SIG-M5 treated with dmso at 0.1 percent for 504 hours (cell line): ENCODE results near the gene DHRSX.
"Not testable (repeated sequence)": the region's sequence is repeated elsewhere in the genome, so short reads cannot be mapped to it uniquely, and the experiment has no call there.

Source experiments
- DNase-seq: peaks from one replicate; lab custom pipeline; 2025; ENCODE audit not compliant: unreplicated experiment; lab: John Stamatoyannopoulos, UW

The DHRSX gene

GRCh38 chrX:2398064-2398656, 102.6 kb downstream of the DHRSX start:
- no peak for DNase-seq

GRCh38 chrX:2397229-2398063, 103.3 kb downstream of the DHRSX start:
- no peak for DNase-seq

GRCh38 chrX:2395261-2395992, 105.3 kb downstream of the DHRSX start:
- no peak for DNase-seq

- no peak for DNase-seq
Measured at GRCh38 chrX:2391869-2392606, 108.7 kb downstream of the DHRSX start.

- DNase-seq: no peak
Measured at GRCh38 chrX:2390754-2391153, 110.0 kb downstream of the DHRSX start.

GRCh38 chrX:2389731-2390130, 111.0 kb downstream of the DHRSX start:
- not testable (repeated sequence) for DNase-seq

GRCh38 chrX:2389324-2389723, 111.5 kb downstream of the DHRSX start:
- no peak for DNase-seq

GRCh38 chrX:2388669-2389068, 112.1 kb downstream of the DHRSX start:
- no peak for DNase-seq

- DNase-seq: no peak
Measured at GRCh38 chrX:2387614-2388239, 113.0 kb downstream of the DHRSX start.

- DNase-seq: no peak
Measured at GRCh38 chrX:2385224-2385623, 115.6 kb downstream of the DHRSX start.

GRCh38 chrX:2384486-2384885, 116.3 kb downstream of the DHRSX start:
- DNase-seq: no peak

GRCh38 chrX:2383735-2384134, 117.0 kb downstream of the DHRSX start:
- no peak for DNase-seq

GRCh38 chrX:2383144-2383543, 117.6 kb downstream of the DHRSX start:
- no peak for DNase-seq

- DNase-seq: not testable (repeated sequence)
Measured at GRCh38 chrX:2382433-2383048, 118.2 kb downstream of the DHRSX start.

- no peak for DNase-seq
Measured at GRCh38 chrX:2376166-2376565, 124.6 kb downstream of the DHRSX start.

- DNase-seq: no peak
Measured at GRCh38 chrX:2374086-2374485, 126.7 kb downstream of the DHRSX start.

GRCh38 chrX:2373615-2374014, 127.2 kb downstream of the DHRSX start:
- DNase-seq: no peak

GRCh38 chrX:2371026-2371711, 129.6 kb downstream of the DHRSX start:
- no peak for DNase-seq

GRCh38 chrX:2370456-2370855, 130.3 kb downstream of the DHRSX start:
- no peak for DNase-seq

- no peak for DNase-seq
Measured at GRCh38 chrX:2369206-2369605, 131.6 kb downstream of the DHRSX start.
